Peyer's patch (tissue), 4 donors: ENCODE data around the gene ARMC12.

Source experiments
- POLR2A ChIP-seq, 2 donors: fragments of 450-650 bp; IDR thresholded peaks; one replicate each; pipeline ENCODE4 v1.5.1; 2017; ENCODE audit warnings: antibody characterized with exemption in 2 of 2, mild to moderate bottlenecking in 2 of 2, moderate library complexity in 2 of 2
- TF ChIP-seq, protein P1 (sequence below), 6 experiments: fragments of 450-650 bp in 4 of 6; fragments of 200-600 bp in 2 of 6; sonication (generic) in 1 of 6; IDR thresholded peaks; one replicate each; pipeline ENCODE4 v1.5.1; 2017 to 2019; ENCODE audit warnings: antibody characterized with exemption in 6 of 6, mild to moderate bottlenecking in 3 of 6, moderate library complexity in 1 of 6

DNA sequence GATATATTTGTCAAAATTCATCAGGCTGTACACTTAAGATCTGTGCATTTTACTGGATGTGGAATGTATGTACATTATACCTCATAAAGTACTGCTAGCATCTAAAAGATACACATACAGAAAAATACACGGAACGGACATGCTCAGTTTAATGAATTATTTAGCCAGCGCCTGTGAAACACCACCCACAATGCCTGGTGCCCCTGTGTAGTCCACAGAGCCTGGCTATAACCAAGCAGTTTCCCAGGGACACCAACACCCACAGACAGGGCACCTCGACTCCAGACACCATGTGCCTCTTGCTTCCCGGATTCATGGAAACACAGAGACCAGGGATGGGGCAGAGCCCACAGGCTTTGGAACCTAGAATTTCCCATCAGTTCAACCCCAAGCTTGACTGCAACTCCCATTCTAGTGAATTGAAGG, 17.4 kb upstream of the ARMC12 start:
- TF ChIP-seq, protein P1, sequence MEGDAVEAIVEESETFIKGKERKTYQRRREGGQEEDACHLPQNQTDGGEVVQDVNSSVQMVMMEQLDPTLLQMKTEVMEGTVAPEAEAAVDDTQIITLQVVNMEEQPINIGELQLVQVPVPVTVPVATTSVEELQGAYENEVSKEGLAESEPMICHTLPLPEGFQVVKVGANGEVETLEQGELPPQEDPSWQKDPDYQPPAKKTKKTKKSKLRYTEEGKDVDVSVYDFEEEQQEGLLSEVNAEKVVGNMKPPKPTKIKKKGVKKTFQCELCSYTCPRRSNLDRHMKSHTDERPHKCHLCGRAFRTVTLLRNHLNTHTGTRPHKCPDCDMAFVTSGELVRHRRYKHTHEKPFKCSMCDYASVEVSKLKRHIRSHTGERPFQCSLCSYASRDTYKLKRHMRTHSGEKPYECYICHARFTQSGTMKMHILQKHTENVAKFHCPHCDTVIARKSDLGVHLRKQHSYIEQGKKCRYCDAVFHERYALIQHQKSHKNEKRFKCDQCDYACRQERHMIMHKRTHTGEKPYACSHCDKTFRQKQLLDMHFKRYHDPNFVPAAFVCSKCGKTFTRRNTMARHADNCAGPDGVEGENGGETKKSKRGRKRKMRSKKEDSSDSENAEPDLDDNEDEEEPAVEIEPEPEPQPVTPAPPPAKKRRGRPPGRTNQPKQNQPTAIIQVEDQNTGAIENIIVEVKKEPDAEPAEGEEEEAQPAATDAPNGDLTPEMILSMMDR (IDR thresholded peaks at IDR 0.05) = no peak
- no peak for TF ChIP-seq POLR2A (IDR thresholded peaks at IDR 0.05)
